Measurements from ENCODE around the gene FAM83E. TPM values are rescaled to one million over a fixed set of nuclear protein-coding genes. Genes with fewer than 3 reads are reported as not detected.
A peak's percentile ranks its signal among the peaks of the same experiment; 100 is the strongest.

Gene FAM83E
- total RNA-seq, 1 experiment from 2014 or later = 8.8 TPM

DNA sequence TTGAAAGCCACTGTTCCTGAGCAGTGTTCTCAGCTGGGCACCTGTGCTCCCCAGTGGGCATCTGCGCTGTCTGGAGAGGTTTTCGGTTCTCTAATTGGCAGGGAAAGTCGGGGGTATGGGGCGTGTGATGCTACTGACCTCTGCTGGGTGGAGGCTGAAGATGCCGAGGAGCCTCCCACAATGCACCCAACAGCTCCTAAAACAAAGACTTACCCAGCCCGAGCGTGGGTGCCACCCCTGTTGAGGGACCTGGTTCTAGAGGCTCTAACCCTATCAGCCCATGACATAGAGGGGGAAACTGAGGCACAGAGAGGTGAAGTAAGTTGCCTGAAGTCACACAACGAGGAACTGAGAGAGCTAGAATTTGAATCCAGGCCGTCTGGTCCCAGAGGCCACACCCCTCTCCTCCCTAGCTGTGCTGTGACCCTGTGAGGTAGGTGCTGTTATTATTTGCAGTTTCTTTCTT lies 6.0 kb downstream of the FAM83E start:
- Mint-ChIP-seq H3K4me1 (peaks cover 4% of the 10 kb centered on the region), H3K27ac (no peak overlapping the region), H3K36me3 (no peaks in the 10 kb centered on the region), H3K9me3 (no peaks in the 10 kb centered on the region), H3K27me3 (ENCODE audit: low read depth) (no peaks in the 10 kb centered on the region), H3K4me3 (peak overlapping the region; percentile 37; the same call in 1 of the 2 replicates)
- 0 out of 2 replicates have a peak, but pooled peaks have one; percentile 19 for TF ChIP-seq SP1 (CRISPR knock-in tag; conservative IDR thresholded peaks at IDR 0.05)
- TF ChIP-seq ZNF423 (CRISPR knock-in tag; IDR thresholded peaks at IDR 0.05) = peak; percentile 66; the same call in 1 of the 2 replicates
- no peak for TF ChIP-seq JUN (CRISPR knock-in tag; IDR thresholded peaks at IDR 0.05)
- TF ChIP-seq, protein P1, sequence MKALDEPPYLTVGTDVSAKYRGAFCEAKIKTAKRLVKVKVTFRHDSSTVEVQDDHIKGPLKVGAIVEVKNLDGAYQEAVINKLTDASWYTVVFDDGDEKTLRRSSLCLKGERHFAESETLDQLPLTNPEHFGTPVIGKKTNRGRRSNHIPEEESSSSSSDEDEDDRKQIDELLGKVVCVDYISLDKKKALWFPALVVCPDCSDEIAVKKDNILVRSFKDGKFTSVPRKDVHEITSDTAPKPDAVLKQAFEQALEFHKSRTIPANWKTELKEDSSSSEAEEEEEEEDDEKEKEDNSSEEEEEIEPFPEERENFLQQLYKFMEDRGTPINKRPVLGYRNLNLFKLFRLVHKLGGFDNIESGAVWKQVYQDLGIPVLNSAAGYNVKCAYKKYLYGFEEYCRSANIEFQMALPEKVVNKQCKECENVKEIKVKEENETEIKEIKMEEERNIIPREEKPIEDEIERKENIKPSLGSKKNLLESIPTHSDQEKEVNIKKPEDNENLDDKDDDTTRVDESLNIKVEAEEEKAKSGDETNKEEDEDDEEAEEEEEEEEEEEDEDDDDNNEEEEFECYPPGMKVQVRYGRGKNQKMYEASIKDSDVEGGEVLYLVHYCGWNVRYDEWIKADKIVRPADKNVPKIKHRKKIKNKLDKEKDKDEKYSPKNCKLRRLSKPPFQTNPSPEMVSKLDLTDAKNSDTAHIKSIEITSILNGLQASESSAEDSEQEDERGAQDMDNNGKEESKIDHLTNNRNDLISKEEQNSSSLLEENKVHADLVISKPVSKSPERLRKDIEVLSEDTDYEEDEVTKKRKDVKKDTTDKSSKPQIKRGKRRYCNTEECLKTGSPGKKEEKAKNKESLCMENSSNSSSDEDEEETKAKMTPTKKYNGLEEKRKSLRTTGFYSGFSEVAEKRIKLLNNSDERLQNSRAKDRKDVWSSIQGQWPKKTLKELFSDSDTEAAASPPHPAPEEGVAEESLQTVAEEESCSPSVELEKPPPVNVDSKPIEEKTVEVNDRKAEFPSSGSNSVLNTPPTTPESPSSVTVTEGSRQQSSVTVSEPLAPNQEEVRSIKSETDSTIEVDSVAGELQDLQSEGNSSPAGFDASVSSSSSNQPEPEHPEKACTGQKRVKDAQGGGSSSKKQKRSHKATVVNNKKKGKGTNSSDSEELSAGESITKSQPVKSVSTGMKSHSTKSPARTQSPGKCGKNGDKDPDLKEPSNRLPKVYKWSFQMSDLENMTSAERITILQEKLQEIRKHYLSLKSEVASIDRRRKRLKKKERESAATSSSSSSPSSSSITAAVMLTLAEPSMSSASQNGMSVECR (CRISPR knock-in tag; IDR thresholded peaks at IDR 0.05; ENCODE audit: borderline replicate concordance) = no peak
- TF ChIP-seq ZNF121 (CRISPR knock-in tag; IDR thresholded peaks at IDR 0.05) = no peak
- CTCF ChIA-PET = interaction anchor here (0.6 to 4.9 kb wide), 38 partner anchors 9 to 1009 kb away, joined by 3 to 68 read pairs (median 5); partner anchors contain the start of genes KDELR1, RPL18, SPHK2 and SYNGR4
- POLR2A ChIA-PET = interaction anchor here (0.6 to 2.5 kb wide), 4 partner anchors 10 to 292 kb away, joined by 3 to 14 read pairs (median 6); partner anchors contain the start of genes RPL18 and SPHK2
- ATAC-seq (peak; percentile 84), DNase-seq (ENCODE audit: low spot score) (peak; percentile 63)

DNA sequence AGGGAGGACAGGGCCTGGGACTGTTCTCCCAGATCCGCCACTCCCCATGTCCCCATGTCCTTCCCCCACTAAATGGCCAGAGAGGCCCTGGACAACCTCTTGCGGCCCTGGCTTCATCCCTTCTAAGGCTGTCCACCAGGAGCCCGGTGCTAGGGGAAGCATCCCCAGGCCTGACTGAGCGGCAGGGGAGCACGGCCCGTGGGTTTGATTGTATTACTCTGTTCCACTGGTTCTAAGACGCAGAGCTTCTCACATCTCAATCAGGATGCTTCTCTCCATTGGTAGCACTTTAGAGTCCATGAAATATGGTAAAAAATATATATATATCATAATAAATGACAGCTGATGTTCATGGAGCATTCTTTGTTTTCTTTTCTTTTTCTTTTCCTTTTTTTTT lies 7.5 kb downstream of the FAM83E start:
- Mint-ChIP-seq H3K4me1 (no peaks in the 10 kb centered on the region), H3K27me3 (ENCODE audit: low read depth) (no peaks in the 10 kb centered on the region), H3K27ac (no peak overlapping the region), H3K36me3 (no peaks in the 10 kb centered on the region), H3K4me3 (no peak overlapping the region), H3K9me3 (no peaks in the 10 kb centered on the region)
- ATAC-seq (no peak), DNase-seq (ENCODE audit: low spot score) (no peak)
- ChIA-PET POLR2A (no interaction called here), CTCF (interaction anchor here (1.2 to 4.9 kb wide), 2 partner anchors 18 to 23 kb away, joined by 6 to 68 read pairs; no protein-coding TSS in a partner anchor)
- TF ChIP-seq, protein P2, sequence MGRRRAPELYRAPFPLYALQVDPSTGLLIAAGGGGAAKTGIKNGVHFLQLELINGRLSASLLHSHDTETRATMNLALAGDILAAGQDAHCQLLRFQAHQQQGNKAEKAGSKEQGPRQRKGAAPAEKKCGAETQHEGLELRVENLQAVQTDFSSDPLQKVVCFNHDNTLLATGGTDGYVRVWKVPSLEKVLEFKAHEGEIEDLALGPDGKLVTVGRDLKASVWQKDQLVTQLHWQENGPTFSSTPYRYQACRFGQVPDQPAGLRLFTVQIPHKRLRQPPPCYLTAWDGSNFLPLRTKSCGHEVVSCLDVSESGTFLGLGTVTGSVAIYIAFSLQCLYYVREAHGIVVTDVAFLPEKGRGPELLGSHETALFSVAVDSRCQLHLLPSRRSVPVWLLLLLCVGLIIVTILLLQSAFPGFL (CRISPR knock-in tag; IDR thresholded peaks at IDR 0.05; ENCODE audit: borderline replicate concordance) = no peak
- TF ChIP-seq TCF7 (CRISPR knock-in tag; IDR thresholded peaks at IDR 0.05; ENCODE audit: low read depth) (no peak), ELF4 (CRISPR knock-in tag; IDR thresholded peaks at IDR 0.05; ENCODE audit: low read depth) (no peak), NFATC4 (CRISPR knock-in tag; IDR thresholded peaks at IDR 0.05) (no peak), ZNF416 (CRISPR knock-in tag; IDR thresholded peaks at IDR 0.05) (no peak), IRF2 (CRISPR knock-in tag; IDR thresholded peaks at IDR 0.05; ENCODE audit: borderline replicate concordance, low read depth) (no peak)
- TF ChIP-seq, protein P3, sequence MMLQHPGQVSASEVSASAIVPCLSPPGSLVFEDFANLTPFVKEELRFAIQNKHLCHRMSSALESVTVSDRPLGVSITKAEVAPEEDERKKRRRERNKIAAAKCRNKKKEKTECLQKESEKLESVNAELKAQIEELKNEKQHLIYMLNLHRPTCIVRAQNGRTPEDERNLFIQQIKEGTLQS (CRISPR knock-in tag; conservative IDR thresholded peaks at IDR 0.05) = no peak
- TF ChIP-seq, protein P4, sequence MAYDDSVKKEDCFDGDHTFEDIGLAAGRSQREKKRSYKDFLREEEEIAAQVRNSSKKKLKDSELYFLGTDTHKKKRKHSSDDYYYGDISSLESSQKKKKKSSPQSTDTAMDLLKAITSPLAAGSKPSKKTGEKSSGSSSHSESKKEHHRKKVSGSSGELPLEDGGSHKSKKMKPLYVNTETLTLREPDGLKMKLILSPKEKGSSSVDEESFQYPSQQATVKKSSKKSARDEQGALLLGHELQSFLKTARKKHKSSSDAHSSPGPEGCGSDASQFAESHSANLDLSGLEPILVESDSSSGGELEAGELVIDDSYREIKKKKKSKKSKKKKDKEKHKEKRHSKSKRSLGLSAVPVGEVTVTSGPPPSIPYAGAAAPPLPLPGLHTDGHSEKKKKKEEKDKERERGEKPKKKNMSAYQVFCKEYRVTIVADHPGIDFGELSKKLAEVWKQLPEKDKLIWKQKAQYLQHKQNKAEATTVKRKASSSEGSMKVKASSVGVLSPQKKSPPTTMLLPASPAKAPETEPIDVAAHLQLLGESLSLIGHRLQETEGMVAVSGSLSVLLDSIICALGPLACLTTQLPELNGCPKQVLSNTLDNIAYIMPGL (CRISPR knock-in tag; IDR thresholded peaks at IDR 0.05) = no peak
- TF ChIP-seq, protein P5, sequence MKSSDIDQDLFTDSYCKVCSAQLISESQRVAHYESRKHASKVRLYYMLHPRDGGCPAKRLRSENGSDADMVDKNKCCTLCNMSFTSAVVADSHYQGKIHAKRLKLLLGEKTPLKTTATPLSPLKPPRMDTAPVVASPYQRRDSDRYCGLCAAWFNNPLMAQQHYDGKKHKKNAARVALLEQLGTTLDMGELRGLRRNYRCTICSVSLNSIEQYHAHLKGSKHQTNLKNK (CRISPR knock-in tag; IDR thresholded peaks at IDR 0.05) = no peak
- TF ChIP-seq, protein P6, sequence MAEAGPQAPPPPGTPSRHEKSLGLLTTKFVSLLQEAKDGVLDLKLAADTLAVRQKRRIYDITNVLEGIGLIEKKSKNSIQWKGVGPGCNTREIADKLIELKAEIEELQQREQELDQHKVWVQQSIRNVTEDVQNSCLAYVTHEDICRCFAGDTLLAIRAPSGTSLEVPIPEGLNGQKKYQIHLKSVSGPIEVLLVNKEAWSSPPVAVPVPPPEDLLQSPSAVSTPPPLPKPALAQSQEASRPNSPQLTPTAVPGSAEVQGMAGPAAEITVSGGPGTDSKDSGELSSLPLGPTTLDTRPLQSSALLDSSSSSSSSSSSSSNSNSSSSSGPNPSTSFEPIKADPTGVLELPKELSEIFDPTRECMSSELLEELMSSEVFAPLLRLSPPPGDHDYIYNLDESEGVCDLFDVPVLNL (CRISPR knock-in tag; IDR thresholded peaks at IDR 0.05; ENCODE audit: borderline replicate concordance, low read depth) = no peak
- TF ChIP-seq, protein P7, sequence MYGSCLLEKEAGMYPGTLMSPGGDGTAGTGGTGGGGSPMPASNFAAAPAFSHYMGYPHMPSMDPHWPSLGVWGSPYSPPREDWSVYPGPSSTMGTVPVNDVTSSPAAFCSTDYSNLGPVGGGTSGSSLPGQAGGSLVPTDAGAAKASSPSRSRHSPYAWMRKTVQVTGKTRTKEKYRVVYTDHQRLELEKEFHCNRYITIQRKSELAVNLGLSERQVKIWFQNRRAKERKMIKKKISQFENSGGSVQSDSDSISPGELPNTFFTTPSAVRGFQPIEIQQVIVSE (CRISPR knock-in tag; IDR thresholded peaks at IDR 0.05; ENCODE audit: borderline replicate concordance) = no peak
- TF ChIP-seq, protein P8, sequence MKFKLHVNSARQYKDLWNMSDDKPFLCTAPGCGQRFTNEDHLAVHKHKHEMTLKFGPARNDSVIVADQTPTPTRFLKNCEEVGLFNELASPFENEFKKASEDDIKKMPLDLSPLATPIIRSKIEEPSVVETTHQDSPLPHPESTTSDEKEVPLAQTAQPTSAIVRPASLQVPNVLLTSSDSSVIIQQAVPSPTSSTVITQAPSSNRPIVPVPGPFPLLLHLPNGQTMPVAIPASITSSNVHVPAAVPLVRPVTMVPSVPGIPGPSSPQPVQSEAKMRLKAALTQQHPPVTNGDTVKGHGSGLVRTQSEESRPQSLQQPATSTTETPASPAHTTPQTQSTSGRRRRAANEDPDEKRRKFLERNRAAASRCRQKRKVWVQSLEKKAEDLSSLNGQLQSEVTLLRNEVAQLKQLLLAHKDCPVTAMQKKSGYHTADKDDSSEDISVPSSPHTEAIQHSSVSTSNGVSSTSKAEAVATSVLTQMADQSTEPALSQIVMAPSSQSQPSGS (CRISPR knock-in tag; IDR thresholded peaks at IDR 0.05; ENCODE audit: borderline replicate concordance, low read depth) = no peak
